ENCODE results near the gene SPECC1L. TPM values are rescaled to one million over a fixed set of nuclear protein-coding genes. Genes with fewer than 3 reads are reported as not detected.

The SPECC1L gene
- total and polyA plus RNA-seq, 10 of the 15 experiments (the other 5 are each of a cell fraction or from before 2014, with no cell fraction given): 1.9 to 40.6 (median 19.1) TPM

DNA sequence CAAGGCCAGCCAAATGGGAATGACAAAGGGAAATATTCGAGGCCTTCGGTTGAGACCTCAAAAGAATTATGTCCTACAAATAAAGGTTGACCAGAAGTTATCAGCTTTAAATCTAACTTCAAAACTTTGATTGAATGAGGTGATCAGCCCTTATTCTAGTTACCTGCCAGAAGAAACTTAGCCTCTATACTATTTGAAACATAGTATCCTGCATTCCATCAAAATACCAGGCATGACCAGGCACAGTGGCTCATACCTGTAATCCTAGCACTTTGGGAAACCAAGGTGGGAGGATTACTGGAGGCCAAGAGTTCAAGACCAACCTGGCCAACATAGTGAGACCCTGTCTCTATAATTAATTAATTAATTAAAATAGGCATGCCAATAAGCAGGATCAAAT is 112.4 kb downstream of the SPECC1L start:
- 93% methylated on average over 2 of the region's 2 CpGs for WGBS (ENCODE audit: insufficient coverage, insufficient replicate concordance, low lambda C conversion rate, missing lambda C conversion rate)
- no peak overlapping the region for H3K4me2 ChIP-seq (ENCODE audit: control insufficient read depth, insufficient read depth)
- DNase-seq (ENCODE audit: low read depth, low spot score): no peak
- ChIA-PET POLR2A (interaction anchor here (0.9 kb wide), 1 partner anchor 9 kb away, joined by 3 read pairs; no protein-coding TSS in a partner anchor), RAD21 (ENCODE audit: unreplicated experiment) (no interaction called here), SMC1A (ENCODE audit: uncharacterized antibody, unreplicated experiment) (no interaction called here), CTCF (no interaction called here)
- intact Hi-C loops (cut with micrococcal nuclease; ENCODE audit: unreplicated experiment): no loop called here
- H4K20me1 ChIP-seq (ENCODE audit: control insufficient read depth, insufficient read depth): no peaks in the 10 kb centered on the region
- no peaks in the 10 kb centered on the region for H3K4me1 ChIP-seq (ENCODE audit: control insufficient read depth, insufficient read depth, low read length)
- no peaks in the 10 kb centered on the region for H3K27me3 ChIP-seq (replicated peaks in 1 of 2; ENCODE audit: control insufficient read depth in 2 of 2, insufficient read depth in 2 of 2, low read length in 1 of 2)
- no peak for ATAC-seq
- no peak overlapping the region for H3K4me3 ChIP-seq
- H3K36me3 ChIP-seq (ENCODE audit: control insufficient read depth in 2 of 2, insufficient read depth in 2 of 2, low read length in 1 of 2): no peaks in the 10 kb centered on the region; a peak in 1 of 4 replicates
- H2AFZ ChIP-seq (ENCODE audit: control insufficient read depth, low read depth, low read length): no peak overlapping the region
- H3K9me3 ChIP-seq (replicated peaks; ENCODE audit: control insufficient read depth, insufficient read depth, low read length): no peaks in the 10 kb centered on the region
- in situ Hi-C loops (cut with MboI): no loop called here
- H3K9ac ChIP-seq (ENCODE audit: control insufficient read depth, insufficient read depth, low read length): no peak overlapping the region
- no peak for TF ChIP-seq SMAD1 (IDR thresholded peaks at IDR 0.05; ENCODE audit: low read depth, partially characterized antibody)
- no TSS peak for BruUV-seq (replicated peaks)
- H3K27ac ChIP-seq (ENCODE audit: control insufficient read depth, insufficient read depth): no peak overlapping the region
- no peak for FAIRE-seq
- no peaks in the 10 kb centered on the region for H3K79me2 ChIP-seq (ENCODE audit: control insufficient read depth, insufficient read depth, low read length)

DNA sequence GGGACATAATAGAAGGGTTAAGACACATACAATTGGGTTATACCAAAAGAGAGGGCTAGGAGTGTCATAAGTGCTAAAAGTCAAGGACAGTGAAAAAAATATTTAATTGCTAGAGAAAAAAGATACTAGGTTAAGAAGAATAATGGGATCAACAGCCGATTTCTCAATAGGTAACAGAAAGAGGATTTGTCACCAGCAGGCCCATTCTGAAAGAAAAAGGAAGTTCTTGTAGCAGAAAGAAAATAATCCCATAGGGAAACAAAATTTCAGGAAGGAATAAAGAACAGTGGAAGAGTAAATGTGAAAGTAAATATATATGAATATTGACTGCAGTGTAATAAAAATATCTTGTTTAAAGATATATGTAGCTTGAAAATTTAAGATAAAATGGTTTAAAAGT is 113.5 kb downstream of the SPECC1L start:
- Histone ChIP-seq H3K4me3 (no peak overlapping the region), H2AFZ (ENCODE audit: control insufficient read depth, low read depth, low read length) (no peak overlapping the region), H4K20me1 (ENCODE audit: control insufficient read depth, insufficient read depth) (no peaks in the 10 kb centered on the region), H3K27ac (ENCODE audit: control insufficient read depth, insufficient read depth) (no peak overlapping the region), H3K4me2 (ENCODE audit: control insufficient read depth, insufficient read depth) (no peak overlapping the region), H3K9me3 (replicated peaks; ENCODE audit: control insufficient read depth, insufficient read depth, low read length) (no peaks in the 10 kb centered on the region), H3K36me3 (ENCODE audit: control insufficient read depth in 2 of 2, insufficient read depth in 2 of 2, low read length in 1 of 2) (no peaks in the 10 kb centered on the region; a peak in 1 of 4 replicates), H3K4me1 (ENCODE audit: control insufficient read depth, insufficient read depth, low read length) (no peaks in the 10 kb centered on the region), H3K27me3 (replicated peaks in 1 of 2; ENCODE audit: control insufficient read depth in 2 of 2, insufficient read depth in 2 of 2, low read length in 1 of 2) (no peaks in the 10 kb centered on the region), H3K79me2 (ENCODE audit: control insufficient read depth, insufficient read depth, low read length) (no peaks in the 10 kb centered on the region), H3K9ac (ENCODE audit: control insufficient read depth, insufficient read depth, low read length) (no peak overlapping the region)
- ChIA-PET CTCF (no interaction called here), POLR2A (no interaction called here), SMC1A (ENCODE audit: uncharacterized antibody, unreplicated experiment) (interaction anchor here (0.8 kb wide), 1 partner anchor 15 kb away, joined by 4 read pairs; no protein-coding TSS in a partner anchor), RAD21 (ENCODE audit: unreplicated experiment) (no interaction called here)
- no peak for ATAC-seq
- no TSS peak for BruUV-seq (replicated peaks)
- 100% methylated on average over 1 of the region's 1 CpG for WGBS (ENCODE audit: insufficient coverage, insufficient replicate concordance, low lambda C conversion rate, missing lambda C conversion rate)
- no peak for FAIRE-seq
- DNase-seq (ENCODE audit: low read depth, low spot score): no peak
- in situ Hi-C loops (cut with MboI): no loop called here
- intact Hi-C loops (cut with micrococcal nuclease; ENCODE audit: unreplicated experiment): no loop called here
- TF ChIP-seq CBX5 (IDR thresholded peaks at IDR 0.05; ENCODE audit: low read depth): no peak
- TF ChIP-seq SRF (IDR thresholded peaks at IDR 0.05; ENCODE audit: low read depth in 2 of 2, low read length in 2 of 2): no peak
- TF ChIP-seq SIX5 (IDR thresholded peaks at IDR 0.05; ENCODE audit: low read depth, low read length, severe bottlenecking): no peak
- no peak for TF ChIP-seq TCF12 (IDR thresholded peaks at IDR 0.05; ENCODE audit: low read depth, low read length)
- TF ChIP-seq, protein P1, sequence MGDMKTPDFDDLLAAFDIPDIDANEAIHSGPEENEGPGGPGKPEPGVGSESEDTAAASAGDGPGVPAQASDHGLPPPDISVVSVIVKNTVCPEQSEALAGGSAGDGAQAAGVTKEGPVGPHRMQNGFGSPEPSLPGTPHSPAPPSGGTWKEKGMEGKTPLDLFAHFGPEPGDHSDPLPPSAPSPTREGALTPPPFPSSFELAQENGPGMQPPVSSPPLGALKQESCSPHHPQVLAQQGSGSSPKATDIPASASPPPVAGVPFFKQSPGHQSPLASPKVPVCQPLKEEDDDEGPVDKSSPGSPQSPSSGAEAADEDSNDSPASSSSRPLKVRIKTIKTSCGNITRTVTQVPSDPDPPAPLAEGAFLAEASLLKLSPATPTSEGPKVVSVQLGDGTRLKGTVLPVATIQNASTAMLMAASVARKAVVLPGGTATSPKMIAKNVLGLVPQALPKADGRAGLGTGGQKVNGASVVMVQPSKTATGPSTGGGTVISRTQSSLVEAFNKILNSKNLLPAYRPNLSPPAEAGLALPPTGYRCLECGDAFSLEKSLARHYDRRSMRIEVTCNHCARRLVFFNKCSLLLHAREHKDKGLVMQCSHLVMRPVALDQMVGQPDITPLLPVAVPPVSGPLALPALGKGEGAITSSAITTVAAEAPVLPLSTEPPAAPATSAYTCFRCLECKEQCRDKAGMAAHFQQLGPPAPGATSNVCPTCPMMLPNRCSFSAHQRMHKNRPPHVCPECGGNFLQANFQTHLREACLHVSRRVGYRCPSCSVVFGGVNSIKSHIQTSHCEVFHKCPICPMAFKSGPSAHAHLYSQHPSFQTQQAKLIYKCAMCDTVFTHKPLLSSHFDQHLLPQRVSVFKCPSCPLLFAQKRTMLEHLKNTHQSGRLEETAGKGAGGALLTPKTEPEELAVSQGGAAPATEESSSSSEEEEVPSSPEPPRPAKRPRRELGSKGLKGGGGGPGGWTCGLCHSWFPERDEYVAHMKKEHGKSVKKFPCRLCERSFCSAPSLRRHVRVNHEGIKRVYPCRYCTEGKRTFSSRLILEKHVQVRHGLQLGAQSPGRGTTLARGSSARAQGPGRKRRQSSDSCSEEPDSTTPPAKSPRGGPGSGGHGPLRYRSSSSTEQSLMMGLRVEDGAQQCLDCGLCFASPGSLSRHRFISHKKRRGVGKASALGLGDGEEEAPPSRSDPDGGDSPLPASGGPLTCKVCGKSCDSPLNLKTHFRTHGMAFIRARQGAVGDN (IDR thresholded peaks at IDR 0.05): no peak
- TF ChIP-seq, protein P2, sequence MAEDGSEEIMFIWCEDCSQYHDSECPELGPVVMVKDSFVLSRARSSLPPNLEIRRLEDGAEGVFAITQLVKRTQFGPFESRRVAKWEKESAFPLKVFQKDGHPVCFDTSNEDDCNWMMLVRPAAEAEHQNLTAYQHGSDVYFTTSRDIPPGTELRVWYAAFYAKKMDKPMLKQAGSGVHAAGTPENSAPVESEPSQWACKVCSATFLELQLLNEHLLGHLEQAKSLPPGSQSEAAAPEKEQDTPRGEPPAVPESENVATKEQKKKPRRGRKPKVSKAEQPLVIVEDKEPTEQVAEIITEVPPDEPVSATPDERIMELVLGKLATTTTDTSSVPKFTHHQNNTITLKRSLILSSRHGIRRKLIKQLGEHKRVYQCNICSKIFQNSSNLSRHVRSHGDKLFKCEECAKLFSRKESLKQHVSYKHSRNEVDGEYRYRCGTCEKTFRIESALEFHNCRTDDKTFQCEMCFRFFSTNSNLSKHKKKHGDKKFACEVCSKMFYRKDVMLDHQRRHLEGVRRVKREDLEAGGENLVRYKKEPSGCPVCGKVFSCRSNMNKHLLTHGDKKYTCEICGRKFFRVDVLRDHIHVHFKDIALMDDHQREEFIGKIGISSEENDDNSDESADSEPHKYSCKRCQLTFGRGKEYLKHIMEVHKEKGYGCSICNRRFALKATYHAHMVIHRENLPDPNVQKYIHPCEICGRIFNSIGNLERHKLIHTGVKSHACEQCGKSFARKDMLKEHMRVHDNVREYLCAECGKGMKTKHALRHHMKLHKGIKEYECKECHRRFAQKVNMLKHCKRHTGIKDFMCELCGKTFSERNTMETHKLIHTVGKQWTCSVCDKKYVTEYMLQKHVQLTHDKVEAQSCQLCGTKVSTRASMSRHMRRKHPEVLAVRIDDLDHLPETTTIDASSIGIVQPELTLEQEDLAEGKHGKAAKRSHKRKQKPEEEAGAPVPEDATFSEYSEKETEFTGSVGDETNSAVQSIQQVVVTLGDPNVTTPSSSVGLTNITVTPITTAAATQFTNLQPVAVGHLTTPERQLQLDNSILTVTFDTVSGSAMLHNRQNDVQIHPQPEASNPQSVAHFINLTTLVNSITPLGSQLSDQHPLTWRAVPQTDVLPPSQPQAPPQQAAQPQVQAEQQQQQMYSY (CRISPR knock-in tag; IDR thresholded peaks at IDR 0.05): no peak
- TF ChIP-seq EP300 (IDR thresholded peaks at IDR 0.05; ENCODE audit: borderline replicate concordance in 1 of 2, control insufficient read depth in 1 of 2, low read depth in 2 of 2, low read length in 2 of 2): no peak
